KMS-11 (cell line): ENCODE data around the gene CACNA2D1.

ENCODE experiments used
- H2AFZ ChIP-seq: fragments of 200-600 bp; sonication (generic); 2 replicates; pipeline ENCODE4 v1.6.1; 2016; ENCODE audit warnings: antibody characterized with exemption, mixed run types, low read depth
- H3K27ac ChIP-seq: fragments of 200-600 bp; sonication (generic); 2 replicates; pipeline ENCODE4 v1.6.1; 2016; ENCODE audit warnings: mild to moderate bottlenecking, mixed run types
- H3K27me3 ChIP-seq: fragments of 200-600 bp; sonication (generic); 2 replicates; pipeline ENCODE4 v1.6.1; 2017; ENCODE audit warnings: mild to moderate bottlenecking, low read depth, mixed run types, moderate library complexity; ENCODE audit not compliant: insufficient read depth
- H3K36me3 ChIP-seq: fragments of 200-600 bp; sonication (generic); 2 replicates; pipeline ENCODE4 v1.6.1; 2017; ENCODE audit warnings: mild to moderate bottlenecking, mixed run types; ENCODE audit not compliant: insufficient read depth
- H3K4me1 ChIP-seq: fragments of 200-600 bp; sonication (generic); 2 replicates; pipeline ENCODE4 v1.6.1; 2016; ENCODE audit warnings: mild to moderate bottlenecking, low read depth, mixed run types; ENCODE audit not compliant: poor library complexity, severe bottlenecking
- H3K4me2 ChIP-seq: fragments of 200-600 bp; sonication (generic); 2 replicates; pipeline ENCODE4 v1.7.0; 2016; ENCODE audit warnings: mild to moderate bottlenecking, mixed run types
- H3K4me3 ChIP-seq: fragments of 200-600 bp; sonication (generic); IDR thresholded peaks from 2 replicates; pipeline ENCODE4 v1.6.1; 2017; ENCODE audit warnings: low read depth, low read length, mixed read lengths; ENCODE audit not compliant: insufficient read depth
- H3K79me2 ChIP-seq: fragments of 200-600 bp; sonication (generic); 2 replicates; pipeline ENCODE4 v1.6.1; 2016; ENCODE audit warnings: low read depth, mixed run types; ENCODE audit not compliant: insufficient read depth
- H3K9ac ChIP-seq: fragments of 200-600 bp; sonication (generic); 2 replicates; pipeline ENCODE4 v1.6.1; 2016; ENCODE audit warnings: mild to moderate bottlenecking, mixed run types
- H4K20me1 ChIP-seq: fragments of 200-600 bp; sonication (generic); 2 replicates; pipeline ENCODE4 v1.6.1; 2016; ENCODE audit warnings: mild to moderate bottlenecking, mixed run types; ENCODE audit not compliant: insufficient read depth
- TF ChIP-seq, protein P1 (sequence below): fragments of 200-600 bp; sonication (generic); conservative IDR thresholded peaks from 2 replicates; pipeline ENCODE4 v1.6.1; 2017; ENCODE audit warnings: low read depth, mild to moderate bottlenecking, antibody characterized with exemption, low read length, moderate library complexity, mixed read lengths

CACNA2D1 gene

DNA sequence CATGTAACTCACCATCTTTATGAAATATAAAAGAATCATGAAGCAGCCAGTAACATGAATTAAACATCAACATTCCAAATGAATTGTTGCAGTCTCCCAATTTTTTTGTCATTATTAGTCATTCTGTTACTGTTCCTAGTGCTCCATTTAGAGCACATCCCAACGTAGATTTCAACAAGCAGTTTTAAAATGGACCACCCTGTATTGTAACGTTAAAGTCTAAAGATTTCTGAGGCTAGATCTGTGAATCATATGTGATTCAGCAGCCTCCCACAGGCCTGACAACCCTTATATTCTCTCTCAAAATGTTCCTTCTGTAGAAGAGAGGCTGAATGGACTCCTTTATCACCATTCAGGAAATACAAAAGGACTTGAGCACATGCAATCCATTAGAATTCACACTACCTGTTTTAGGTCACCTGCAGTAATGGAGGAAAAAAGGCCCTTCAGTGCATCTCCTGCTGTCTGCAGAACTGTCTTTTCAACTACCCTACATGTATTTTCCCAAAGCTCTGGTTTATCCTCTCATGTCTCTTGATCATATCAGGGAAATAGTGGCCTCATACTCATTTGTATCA is 81.4 kb downstream of the CACNA2D1 start:
- TF ChIP-seq, protein P1, sequence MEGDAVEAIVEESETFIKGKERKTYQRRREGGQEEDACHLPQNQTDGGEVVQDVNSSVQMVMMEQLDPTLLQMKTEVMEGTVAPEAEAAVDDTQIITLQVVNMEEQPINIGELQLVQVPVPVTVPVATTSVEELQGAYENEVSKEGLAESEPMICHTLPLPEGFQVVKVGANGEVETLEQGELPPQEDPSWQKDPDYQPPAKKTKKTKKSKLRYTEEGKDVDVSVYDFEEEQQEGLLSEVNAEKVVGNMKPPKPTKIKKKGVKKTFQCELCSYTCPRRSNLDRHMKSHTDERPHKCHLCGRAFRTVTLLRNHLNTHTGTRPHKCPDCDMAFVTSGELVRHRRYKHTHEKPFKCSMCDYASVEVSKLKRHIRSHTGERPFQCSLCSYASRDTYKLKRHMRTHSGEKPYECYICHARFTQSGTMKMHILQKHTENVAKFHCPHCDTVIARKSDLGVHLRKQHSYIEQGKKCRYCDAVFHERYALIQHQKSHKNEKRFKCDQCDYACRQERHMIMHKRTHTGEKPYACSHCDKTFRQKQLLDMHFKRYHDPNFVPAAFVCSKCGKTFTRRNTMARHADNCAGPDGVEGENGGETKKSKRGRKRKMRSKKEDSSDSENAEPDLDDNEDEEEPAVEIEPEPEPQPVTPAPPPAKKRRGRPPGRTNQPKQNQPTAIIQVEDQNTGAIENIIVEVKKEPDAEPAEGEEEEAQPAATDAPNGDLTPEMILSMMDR, result no peak
- H3K9ac ChIP-seq, result no peak overlapping the region

DNA sequence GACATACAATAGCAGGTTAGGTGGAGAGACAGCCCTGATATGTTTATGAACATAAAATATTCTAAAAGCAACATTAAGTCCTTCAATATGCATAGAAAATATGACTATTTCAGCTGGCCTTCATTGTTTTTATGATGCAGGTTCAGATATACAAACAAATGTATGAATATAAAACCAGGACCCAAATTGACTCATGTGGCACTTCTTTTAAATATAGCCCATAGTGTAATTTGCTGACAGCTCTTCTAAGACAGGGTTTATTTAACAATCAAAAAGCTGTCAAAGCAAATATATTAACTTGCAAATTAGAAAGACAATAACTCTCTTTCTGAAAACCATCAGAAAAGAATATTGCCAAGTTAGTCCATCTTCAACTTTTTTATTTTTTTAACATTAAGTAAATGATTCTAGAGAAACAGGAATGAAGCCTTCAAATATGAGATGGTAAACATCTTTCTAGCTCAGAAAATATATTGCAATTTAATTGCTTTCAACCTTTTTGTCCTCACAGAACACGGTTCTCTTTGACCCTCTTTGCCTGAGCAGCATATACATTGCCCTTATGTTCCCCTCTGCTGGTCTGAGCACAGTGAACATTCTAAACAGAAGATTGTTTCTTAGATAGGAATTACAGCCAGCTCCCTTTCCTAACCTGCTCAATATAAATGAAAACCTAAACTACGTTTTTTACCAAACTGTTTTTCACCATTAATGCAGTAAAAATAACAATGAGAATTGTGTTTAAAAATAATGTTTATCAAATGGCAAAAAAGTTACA is 82.8 kb downstream of the CACNA2D1 start:
- Histone ChIP-seq H3K4me2 (no peak overlapping the region), H3K9ac (no peak overlapping the region), H4K20me1 (no peaks in the 10 kb centered on the region), H3K79me2 (no peaks in the 10 kb centered on the region), H2AFZ (no peak overlapping the region), H3K27ac (no peak overlapping the region), H3K36me3 (no peaks in the 10 kb centered on the region), H3K4me1 (no peaks in the 10 kb centered on the region), H3K27me3 (no peaks in the 10 kb centered on the region), H3K4me3 (no peak overlapping the region)
- TF ChIP-seq, protein P1, result no peak

More for the DNA sequence above, 81.4 kb downstream of the CACNA2D1 start:
- Histone ChIP-seq H3K4me2 (no peak overlapping the region), H3K27ac (no peak overlapping the region), H3K36me3 (no peaks in the 10 kb centered on the region), H4K20me1 (no peaks in the 10 kb centered on the region), H3K27me3 (no peaks in the 10 kb centered on the region), H3K79me2 (no peaks in the 10 kb centered on the region), H2AFZ (no peak overlapping the region), H3K4me1 (no peaks in the 10 kb centered on the region), H3K4me3 (no peak overlapping the region)

DNA sequence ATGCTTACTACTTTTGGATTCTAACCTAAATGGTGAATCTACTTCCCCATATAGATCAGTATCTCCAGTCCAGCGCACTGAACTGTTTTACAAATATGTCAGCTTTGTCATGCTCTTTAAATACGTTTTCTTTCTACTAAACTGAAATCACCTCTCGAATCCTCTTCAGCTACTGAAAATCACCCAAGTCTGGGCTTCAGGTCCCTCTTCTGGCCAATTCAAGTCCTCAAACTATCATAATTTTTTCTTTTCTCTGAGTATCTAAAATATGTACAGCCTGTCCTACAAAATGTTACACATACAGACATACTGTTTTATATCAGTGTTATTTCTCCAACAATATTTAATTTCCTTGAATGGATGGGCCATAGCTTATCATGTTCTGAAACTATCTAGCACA is 84.2 kb downstream of the CACNA2D1 start:
- Histone ChIP-seq H3K79me2 (no peaks in the 10 kb centered on the region), H3K4me1 (no peaks in the 10 kb centered on the region)

DNA sequence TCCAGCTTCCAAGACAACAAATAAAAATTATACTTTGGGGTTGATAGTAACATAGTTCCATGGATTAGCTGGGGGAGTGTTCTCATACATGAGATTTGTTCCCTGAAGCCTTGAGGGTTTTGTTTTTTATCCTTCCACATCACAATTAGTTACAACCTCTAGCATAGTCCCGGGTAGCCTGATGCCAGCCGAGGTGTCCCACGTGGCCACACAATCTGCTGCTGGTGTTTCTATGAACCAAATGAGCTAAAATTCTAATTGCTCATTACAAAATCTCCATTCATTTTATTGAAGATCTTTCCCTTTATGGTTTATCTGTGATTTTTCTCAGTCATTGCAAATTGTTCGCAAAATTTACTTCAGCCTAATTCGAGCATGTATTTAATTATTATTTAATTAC is 84.7 kb downstream of the CACNA2D1 start:
- Histone ChIP-seq H3K4me1 (no peaks in the 10 kb centered on the region), H4K20me1 (no peaks in the 10 kb centered on the region), H3K79me2 (no peaks in the 10 kb centered on the region), H3K27ac (no peak overlapping the region), H3K4me2 (no peak overlapping the region), H3K36me3 (no peaks in the 10 kb centered on the region), H3K9ac (no peak overlapping the region), H2AFZ (no peak overlapping the region), H3K27me3 (no peaks in the 10 kb centered on the region), H3K4me3 (no peak overlapping the region)
- TF ChIP-seq, protein P1, result no peak

More for the DNA sequence above, 84.2 kb downstream of the CACNA2D1 start:
- no peak overlapping the region for H3K4me3 ChIP-seq
- no peak overlapping the region for H2AFZ ChIP-seq
- H3K27ac ChIP-seq, result no peak overlapping the region
- H3K9ac ChIP-seq, result no peak overlapping the region
- no peaks in the 10 kb centered on the region for H3K27me3 ChIP-seq
- no peaks in the 10 kb centered on the region for H4K20me1 ChIP-seq
- no peaks in the 10 kb centered on the region for H3K36me3 ChIP-seq
- H3K4me2 ChIP-seq, result no peak overlapping the region
- TF ChIP-seq, protein P1, result no peak
